Measurements from ENCODE around the gene ARAP1.

GRCh38 chr11:72712841-72713240, 39.4 kb downstream of the ARAP1 start:
- TF ChIP-seq CTCF (IDR thresholded peaks at IDR 0.05; ENCODE audit: poor library complexity, severe bottlenecking), result no peak
- no peak for TF ChIP-seq POLR2AphosphoS5 (IDR thresholded peaks at IDR 0.05)
- no peak for TF ChIP-seq EP300 (conservative IDR thresholded peaks at IDR 0.05; ENCODE audit: poor library complexity, severe bottlenecking)
- TF ChIP-seq EZH2 (IDR thresholded peaks at IDR 0.05; ENCODE audit: borderline replicate concordance, insufficient read depth, low read length, poor library complexity, severe bottlenecking), result no peak

Data from neural cell (in vitro differentiated cells).